PFSK-1 (cell line): ENCODE results near the gene CPB2.

Source experiments
- POLR2AphosphoS5 ChIP-seq: IDR thresholded peaks from 2 replicates; pipeline ENCODE4 v1.6.1; 2012; ENCODE audit warnings: low read depth, mild to moderate bottlenecking, control low read depth, low read length, moderate library complexity
- REST ChIP-seq, 2 experiments: IDR thresholded peaks; 2 replicates each; pipeline versions ENCODE4 v1.6.1 to v1.8.0; 2011 to 2012; ENCODE audit warnings: low read depth in 2 of 2, low read length in 2 of 2, control low read depth in 1 of 2, inconsistent platforms in 1 of 2, mild to moderate bottlenecking in 1 of 2, moderate library complexity in 1 of 2; ENCODE audit not compliant: insufficient read depth in 1 of 2
- SIN3A ChIP-seq: IDR thresholded peaks from 2 replicates; pipeline ENCODE4 v1.6.1; 2012; ENCODE audit warnings: mild to moderate bottlenecking, low read length, moderate library complexity, borderline replicate concordance; ENCODE audit not compliant: insufficient read depth
- TAF1 ChIP-seq: IDR thresholded peaks from 2 replicates; pipeline ENCODE4 v1.6.1; 2012; ENCODE audit warnings: low read length, control low read depth, borderline replicate concordance; ENCODE audit not compliant: insufficient read depth

- TF ChIP-seq POLR2AphosphoS5 (no peak), SIN3A (no peak), TAF1 (no peak), REST (IDR thresholded peaks at IDR 0.05; ENCODE audit: insufficient read depth in 1 of 2, low read depth in 2 of 2, low read length in 2 of 2) (no peak)
Measured at GRCh38 chr13:46041419-46041839, 63.4 kb downstream of the CPB2 start.
